NCI-H460 (cell line): ENCODE data around the gene UMPS. TPM values are rescaled to one million over a fixed set of nuclear protein-coding genes. Genes with fewer than 3 reads are reported as not detected.
A peak's percentile ranks its signal among the peaks of the same experiment; 100 is the strongest.
"Not testable (repeated sequence)": the region's sequence is repeated elsewhere in the genome, so short reads cannot be mapped to it uniquely, and the experiment has no call there.

Source experiments
- DNase-seq: peaks from one replicate; pipeline ENCODE4 v3.0.0-alpha.2; 2016; ENCODE audit warnings: low read depth; ENCODE audit errors: extremely low read depth
- total RNA-seq: library from RNA; depleted of rRNA; stranded (reverse); fragments of >200 nt; shearing (Covaris generic); gene quantifications from 2 replicates; pipeline ENCODE4 v1.2.3, GENCODE V29; 2014

UMPS gene
- total RNA-seq, 1 experiment from 2014 or later, result 23.3 TPM

DNA sequence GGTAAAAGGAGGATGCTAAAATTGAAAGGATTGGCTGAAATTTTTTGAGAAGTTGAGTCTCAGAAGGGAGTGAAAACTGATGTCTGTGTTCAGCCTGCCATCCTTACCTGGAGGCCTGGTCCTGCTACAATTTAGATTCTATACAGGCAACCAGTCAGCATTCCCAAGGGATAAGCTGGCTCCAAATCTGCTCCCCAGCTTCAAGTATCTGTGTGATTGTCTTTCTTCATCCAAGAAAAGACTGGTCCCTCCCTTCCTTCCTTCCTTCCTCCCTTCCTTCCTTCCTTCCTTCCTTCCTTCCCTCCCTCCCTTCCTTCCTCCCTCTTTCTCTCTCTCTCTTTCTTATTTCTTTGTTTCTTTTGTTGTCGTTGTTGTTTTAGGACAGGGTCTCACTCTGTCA is 24.7 kb upstream of the UMPS start:
- no peak for DNase-seq

- DNase-seq, result not testable (repeated sequence)
These were observed 23.0 kb upstream of the UMPS start for GRCh38 chr3:124707223-124707622.

- DNase-seq, result no peak
These were observed 22.6 kb upstream of the UMPS start for GRCh38 chr3:124707656-124708062.

DNA sequence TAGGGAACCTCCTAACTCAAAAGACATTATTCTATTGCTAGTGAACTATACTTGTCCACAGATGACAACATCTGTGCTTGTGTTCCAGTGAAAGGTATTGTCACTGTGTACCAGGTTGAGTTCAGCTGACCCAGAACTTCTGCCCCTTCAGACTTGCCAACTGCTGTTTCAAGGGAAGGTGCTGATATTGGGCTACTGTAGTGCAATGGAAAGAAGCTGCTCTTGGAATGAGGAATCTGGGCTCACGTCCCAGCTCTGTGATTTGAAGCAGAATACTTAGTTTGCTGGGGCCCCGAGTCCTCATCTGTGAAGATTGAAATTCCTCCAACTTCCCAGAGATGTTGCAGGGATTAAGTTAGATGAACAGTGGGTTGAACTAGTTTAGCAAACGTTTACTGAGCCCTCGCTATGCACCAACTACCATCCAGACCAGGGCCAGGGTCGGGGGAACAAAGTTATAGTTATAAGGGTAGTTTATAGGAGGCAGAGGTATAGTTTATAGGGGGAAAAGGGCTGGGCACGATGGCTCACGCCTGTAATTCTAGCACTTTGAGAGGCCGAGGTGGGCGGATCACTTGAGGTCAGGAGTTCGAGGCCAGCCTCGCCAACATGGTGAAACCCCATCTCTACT is 15.9 kb upstream of the UMPS start:
- DNase-seq, result no peak

- no peak for DNase-seq
These were observed 7.7 kb upstream of the UMPS start for GRCh38 chr3:124722589-124722988.

DNA sequence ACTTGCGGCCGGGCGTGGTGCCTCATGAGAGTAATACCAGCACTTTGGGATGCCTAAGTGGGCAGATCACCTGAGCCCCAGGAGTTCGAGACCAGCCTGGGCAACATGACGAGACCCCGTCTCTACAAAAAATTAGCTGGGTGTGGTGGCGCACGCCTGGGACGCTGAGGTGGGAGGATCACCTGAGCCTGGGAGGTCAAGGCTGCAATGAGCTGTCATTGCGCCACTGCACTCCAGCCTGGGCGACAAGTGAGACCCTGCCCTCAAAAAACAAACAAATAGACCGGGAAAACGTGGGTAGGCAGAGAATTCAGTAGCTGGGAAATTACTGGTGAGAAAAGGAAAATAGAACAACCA is 667 bp downstream of the UMPS start:
- DNase-seq, result no peak

GRCh38 chr3:124731760-124732159 is 1.5 kb downstream of the UMPS start:
- DNase-seq, result no peak

- DNase-seq, result no peak
These were observed 10.8 kb downstream of the UMPS start for GRCh38 chr3:124741027-124741426.

DNA sequence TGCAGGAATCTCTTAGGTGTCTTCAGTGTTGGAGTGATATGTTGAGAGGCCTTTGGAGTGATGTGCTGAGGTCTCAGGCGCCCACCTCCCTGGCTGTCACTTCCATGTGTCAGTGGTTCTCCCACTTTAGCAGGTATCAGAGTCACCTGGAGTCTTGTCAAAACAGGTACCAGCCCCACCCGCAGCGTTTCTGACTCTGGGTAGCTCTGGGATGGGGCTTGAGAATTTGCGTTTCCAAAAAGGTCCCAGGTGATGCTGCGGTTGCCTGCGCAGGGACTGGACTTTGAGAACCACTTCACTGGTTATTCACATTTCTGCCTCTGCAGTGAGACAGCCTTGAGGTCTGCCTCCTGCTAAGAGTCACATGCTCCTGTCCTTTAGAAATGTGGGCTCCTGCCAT is 15.5 kb downstream of the UMPS start:
- DNase-seq, result no peak

- no peak for DNase-seq
These were observed 17.1 kb downstream of the UMPS start for GRCh38 chr3:124747111-124747981.

DNA sequence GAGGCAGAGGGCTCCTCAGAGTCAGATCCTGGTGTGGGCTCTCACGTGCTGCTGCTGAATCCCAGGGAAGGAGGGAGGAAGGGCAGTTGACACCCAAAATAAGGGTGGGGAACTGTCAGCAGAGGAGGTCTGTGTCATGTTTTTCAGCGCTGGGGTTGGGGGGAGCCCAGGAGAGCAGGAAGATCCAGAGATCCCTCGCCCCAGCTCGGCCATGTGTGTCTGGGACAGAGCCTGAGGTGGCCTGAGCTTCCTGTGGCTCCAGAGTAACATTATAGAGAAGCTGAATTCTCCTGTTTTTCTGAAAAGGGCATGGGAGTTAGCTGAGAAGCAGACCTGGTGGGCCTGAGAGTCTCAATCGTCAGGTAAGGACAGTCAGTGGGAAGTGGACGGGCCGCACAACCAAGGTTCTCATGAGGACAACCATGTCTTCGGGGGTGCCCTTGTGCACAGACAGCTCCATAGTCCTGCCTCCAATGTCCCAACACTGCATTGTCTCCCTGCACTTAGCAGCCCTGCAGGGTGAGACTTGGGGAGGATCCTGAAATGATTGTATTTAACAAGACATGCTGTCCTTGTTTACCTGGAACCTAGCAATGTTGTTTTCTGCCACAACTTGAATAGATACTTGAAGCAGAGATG is 18.4 kb downstream of the UMPS start:
- no peak for DNase-seq

GRCh38 chr3:124749877-124750276 is 19.6 kb downstream of the UMPS start:
- DNase-seq, result not testable (repeated sequence)

DNA sequence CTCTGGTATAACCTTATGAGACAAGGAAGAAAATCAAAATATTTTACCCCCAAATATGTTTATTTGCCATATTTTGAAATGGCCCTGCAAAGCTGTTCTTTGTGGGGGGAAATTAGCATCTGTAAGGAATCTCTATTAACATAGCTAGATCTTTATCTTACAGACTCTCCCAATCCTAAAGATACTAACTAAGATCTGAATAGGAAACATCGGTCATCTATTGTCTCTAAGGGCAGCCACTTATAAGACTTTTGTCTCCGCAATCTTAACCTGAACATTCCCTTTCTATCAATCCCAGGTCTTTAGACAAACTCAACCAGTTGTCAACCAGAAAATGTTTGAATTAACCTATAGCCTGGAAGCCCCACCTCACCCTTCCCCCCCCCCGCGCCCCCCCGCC is 21.2 kb downstream of the UMPS start:
- DNase-seq, result no peak

- no peak for DNase-seq
These were observed 21.8 kb downstream of the UMPS start for GRCh38 chr3:124752051-124752450.

- not testable (repeated sequence) for DNase-seq
These were observed 27.7 kb downstream of the UMPS start for GRCh38 chr3:124757926-124758325.

DNA sequence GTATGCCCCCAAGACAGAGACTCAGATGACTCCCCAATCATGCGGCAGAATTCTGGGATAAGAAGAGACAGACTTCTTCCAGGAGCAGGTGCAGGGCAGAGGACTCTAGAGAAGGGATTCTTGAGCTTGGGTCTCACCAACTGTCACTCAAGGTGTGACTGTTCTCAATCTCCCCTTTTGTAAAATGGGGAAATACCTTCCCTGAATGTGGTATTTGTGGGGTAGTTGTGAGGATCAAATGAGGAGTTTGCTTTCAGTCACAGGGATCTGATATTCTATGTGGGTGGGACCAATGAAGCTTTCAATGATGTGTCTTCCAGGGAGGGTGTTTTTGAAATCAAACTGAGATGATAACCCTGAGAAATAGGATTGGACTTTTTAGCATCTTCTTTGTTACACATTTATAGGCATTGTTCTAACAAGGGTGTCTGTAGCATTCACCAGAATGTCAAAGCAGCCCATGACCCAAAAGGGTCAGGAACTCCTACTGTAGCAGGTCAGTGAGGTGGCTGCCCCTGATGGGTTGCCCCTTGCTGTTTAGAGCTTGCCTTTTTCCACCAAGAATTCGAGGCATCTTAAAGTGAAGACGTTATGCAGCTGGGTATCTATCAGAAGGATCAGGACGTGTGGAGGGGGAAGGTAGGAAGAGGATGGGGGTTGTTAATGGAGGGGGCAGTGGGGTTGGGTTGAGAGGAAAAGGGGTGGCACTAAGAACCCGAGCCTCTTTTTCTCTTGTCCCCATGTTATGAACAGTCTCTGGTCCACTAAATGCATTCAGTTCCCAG is 28.8 kb downstream of the UMPS start:
- DNase-seq, result no peak

GRCh38 chr3:124759666-124760401 is 29.6 kb downstream of the UMPS start:
- no peak for DNase-seq

DNA sequence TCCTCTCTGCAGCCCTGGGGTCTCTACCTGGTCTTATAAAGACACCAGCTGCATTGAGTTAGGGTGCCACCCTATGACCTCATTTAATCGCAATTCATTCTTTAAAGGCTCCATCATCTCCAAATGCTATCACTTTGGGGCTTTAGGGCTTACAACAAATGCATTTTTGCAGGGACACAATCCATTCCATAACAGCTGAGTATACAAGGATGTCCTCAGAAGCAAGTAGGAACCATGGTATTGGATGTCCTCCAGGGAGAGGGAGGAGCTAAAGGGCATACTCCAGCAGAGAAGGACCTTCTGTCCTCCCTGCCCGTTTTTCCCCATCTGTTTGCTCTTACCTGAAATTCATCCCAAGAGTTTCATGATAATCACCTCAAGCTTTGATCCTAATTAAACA is 30.3 kb downstream of the UMPS start:
- DNase-seq, result no peak

DNA sequence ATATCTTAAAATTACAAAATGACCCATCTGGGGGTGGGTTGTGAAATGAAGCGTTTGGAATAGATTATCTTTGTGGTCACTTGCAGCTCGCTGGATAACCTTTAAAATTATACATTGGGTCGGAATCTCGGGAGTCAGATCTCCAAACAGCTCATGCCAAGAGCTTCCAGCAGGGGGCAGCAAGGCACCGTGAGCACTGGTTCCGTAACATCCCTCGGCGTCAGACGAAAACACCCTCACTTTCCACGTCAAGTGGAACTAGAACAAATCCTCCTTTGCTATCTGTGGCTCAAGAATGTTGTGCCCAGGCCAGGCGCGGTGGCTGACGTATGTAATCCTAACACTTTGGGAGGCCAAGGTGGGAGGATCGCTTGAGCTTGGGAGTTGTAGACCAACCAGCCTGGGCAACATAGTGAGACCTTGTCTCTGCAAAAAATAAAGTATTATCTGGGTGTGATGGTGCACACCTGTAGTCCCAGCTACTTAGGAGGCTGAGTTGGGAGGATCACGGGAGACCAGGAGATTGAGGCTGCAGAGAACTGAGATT is 31.1 kb downstream of the UMPS start:
- DNase-seq, result peak; percentile 72
